NCI-H1105 (cell line): ENCODE data around the gene CFAP92.
"Not testable (repeated sequence)": the region's sequence is repeated elsewhere in the genome, so short reads cannot be mapped to it uniquely, and the experiment has no call there.

Source experiments
- DNase-seq: peaks from one replicate; lab custom pipeline; 2025; lab: John Stamatoyannopoulos, UW

CFAP92 gene

GRCh38 chr3:128902426-128902825 lies 91.5 kb downstream of the CFAP92 start:
- DNase-seq: no peak

- no peak for DNase-seq
These were observed 97.8 kb downstream of the CFAP92 start for GRCh38 chr3:128895843-128896697.

GRCh38 chr3:128889139-128889894 lies 104.6 kb downstream of the CFAP92 start:
- no peak for DNase-seq

GRCh38 chr3:128884992-128885391 lies 108.9 kb downstream of the CFAP92 start:
- no peak for DNase-seq

- DNase-seq: no peak
These were observed 111.2 kb downstream of the CFAP92 start for GRCh38 chr3:128882719-128883118.

- no peak for DNase-seq
These were observed 112.3 kb downstream of the CFAP92 start for GRCh38 chr3:128881576-128881975.

- not testable (repeated sequence) for DNase-seq
These were observed 113.4 kb downstream of the CFAP92 start for GRCh38 chr3:128880455-128880854.

GRCh38 chr3:128879991-128880390 lies 113.9 kb downstream of the CFAP92 start:
- no peak for DNase-seq

- DNase-seq: peak; percentile 99
These were observed 114.5 kb downstream of the CFAP92 start, which contains the start of gene ACAD9 for GRCh38 chr3:128879125-128879969. TSS of gene ACAD9 (plus strand) at chr3:128879620. CDS start at chr3:128879692, 72 bp downstream.

GRCh38 chr3:128878556-128879124 lies 115.2 kb downstream of the CFAP92 start:
- no peak for DNase-seq

- no peak for DNase-seq
These were observed 115.8 kb downstream of the CFAP92 start for GRCh38 chr3:128878011-128878457.

GRCh38 chr3:128875556-128876120 lies 118.2 kb downstream of the CFAP92 start:
- peak; percentile 15 for DNase-seq

- no peak for DNase-seq
These were observed 119.2 kb downstream of the CFAP92 start for GRCh38 chr3:128874481-128875180.

- DNase-seq: no peak
These were observed 120.4 kb downstream of the CFAP92 start for GRCh38 chr3:128873244-128874022.

- DNase-seq: no peak
These were observed 121.1 kb downstream of the CFAP92 start for GRCh38 chr3:128872744-128873143.

- no peak for DNase-seq
These were observed 121.6 kb downstream of the CFAP92 start for GRCh38 chr3:128872282-128872681.

- DNase-seq: no peak
These were observed 123.5 kb downstream of the CFAP92 start for GRCh38 chr3:128870347-128870746.

- DNase-seq: no peak
These were observed 126.4 kb downstream of the CFAP92 start for GRCh38 chr3:128867200-128868125.
